Epidermal melanocyte (primary cell): Measurements from ENCODE around the gene PTPRD.
"Not testable (repeated sequence)": the region's sequence is repeated elsewhere in the genome, so short reads cannot be mapped to it uniquely, and the experiment has no call there.

Experiments used
- DNase-seq: peaks from one replicate; pipeline ENCODE4 v3.0.0; 2011; ENCODE audit warnings: low spot score; ENCODE audit not compliant: insufficient read length

Gene PTPRD

GRCh38 chr9:9045572-9045971 lies 1567.2 kb downstream of the PTPRD start:
- no peak for DNase-seq

- no peak for DNase-seq
These were observed 1567.7 kb downstream of the PTPRD start for GRCh38 chr9:9045072-9045471.

GRCh38 chr9:9043788-9044187 lies 1569.0 kb downstream of the PTPRD start:
- DNase-seq, result not testable (repeated sequence)

GRCh38 chr9:9041756-9042155 lies 1571.0 kb downstream of the PTPRD start:
- no peak for DNase-seq

- DNase-seq, result no peak
These were observed 1579.8 kb downstream of the PTPRD start for GRCh38 chr9:9033022-9033421.

- DNase-seq, result no peak
These were observed 1596.2 kb downstream of the PTPRD start for GRCh38 chr9:9016597-9016996.

- no peak for DNase-seq
These were observed 1608.0 kb downstream of the PTPRD start for GRCh38 chr9:9004810-9005209.

- DNase-seq, result no peak
These were observed 1609.8 kb downstream of the PTPRD start for GRCh38 chr9:9002826-9003583.

GRCh38 chr9:8980496-8981013 lies 1632.2 kb downstream of the PTPRD start:
- DNase-seq, result no peak

GRCh38 chr9:8978334-8978733 lies 1634.5 kb downstream of the PTPRD start:
- no peak for DNase-seq

- not testable (repeated sequence) for DNase-seq
These were observed 1644.5 kb downstream of the PTPRD start for GRCh38 chr9:8968350-8968749.

GRCh38 chr9:8963885-8964284 lies 1648.9 kb downstream of the PTPRD start:
- no peak for DNase-seq

- no peak for DNase-seq
These were observed 1650.7 kb downstream of the PTPRD start for GRCh38 chr9:8962084-8962483.

GRCh38 chr9:8961186-8961851 lies 1651.5 kb downstream of the PTPRD start:
- DNase-seq, result peak; percentile 17

GRCh38 chr9:8960254-8960653 lies 1652.5 kb downstream of the PTPRD start:
- DNase-seq, result no peak

GRCh38 chr9:8958358-8958757 lies 1654.4 kb downstream of the PTPRD start:
- no peak for DNase-seq

- DNase-seq, result no peak
These were observed 1657.5 kb downstream of the PTPRD start for GRCh38 chr9:8955315-8955714.

GRCh38 chr9:8946461-8946860 lies 1666.3 kb downstream of the PTPRD start:
- DNase-seq, result no peak

GRCh38 chr9:8943392-8943791 lies 1669.4 kb downstream of the PTPRD start:
- no peak for DNase-seq

GRCh38 chr9:8940650-8941049 lies 1672.2 kb downstream of the PTPRD start:
- DNase-seq, result no peak

GRCh38 chr9:8926461-8926860 lies 1686.3 kb downstream of the PTPRD start:
- DNase-seq, result no peak

- no peak for DNase-seq
These were observed 1688.2 kb downstream of the PTPRD start for GRCh38 chr9:8924562-8924961.
